ENCODE results near the gene CECR2.
"Not testable (repeated sequence)": the region's sequence is repeated elsewhere in the genome, so short reads cannot be mapped to it uniquely, and the experiment has no call there.

The CECR2 gene

GRCh38 chr22:17484608-17485007 lies 115.3 kb downstream of the CECR2 start:
- intact Hi-C loops (cut with DNase I) = no loop called here
- no peak for DNase-seq

DNA sequence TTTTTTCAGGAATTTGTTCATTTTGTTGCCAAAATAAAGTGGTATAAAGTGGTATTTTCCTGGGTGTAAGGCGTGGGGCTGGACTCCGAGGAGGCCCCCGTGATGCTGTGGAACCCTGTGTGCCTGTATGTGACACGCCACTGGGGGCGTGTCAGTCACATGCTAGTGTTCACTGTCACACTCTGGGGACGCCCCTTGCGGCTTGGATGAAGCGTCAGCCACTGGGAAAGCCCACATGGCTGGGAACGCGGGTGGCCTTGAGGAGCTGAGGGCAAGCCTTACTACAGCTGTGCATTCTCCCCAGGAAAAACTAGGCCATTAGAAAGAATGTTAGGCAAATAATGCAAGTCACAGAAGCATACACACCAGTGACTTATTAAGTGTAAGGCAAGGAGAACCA lies 117.1 kb downstream of the CECR2 start:
- DNase-seq = peak in 18 of 42 donors; percentile 12 to 63 (median 37)
- intact Hi-C loops (cut with DNase I) = no loop called here

DNA sequence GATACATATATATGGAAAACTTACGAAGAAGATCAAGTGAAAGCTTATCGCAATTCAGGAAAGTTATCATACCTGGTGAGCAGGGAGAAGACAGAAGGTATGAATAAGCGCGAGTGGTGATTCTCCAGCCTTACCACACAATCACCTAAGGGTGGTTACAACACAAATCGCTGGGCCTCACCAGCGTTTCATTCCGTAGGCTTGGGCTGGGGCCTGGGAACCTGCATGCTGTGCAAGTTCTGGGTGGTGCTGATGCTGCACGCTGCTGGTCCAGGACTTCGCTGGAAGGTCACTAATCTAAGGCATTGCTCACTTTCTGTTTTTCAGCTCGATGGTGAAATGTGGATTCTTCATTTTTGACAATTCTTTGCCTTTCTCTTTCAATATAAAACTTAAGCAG lies 117.5 kb downstream of the CECR2 start:
- intact Hi-C loops (cut with DNase I) = no loop called here

GRCh38 chr22:17489101-17489500 lies 119.8 kb downstream of the CECR2 start:
- intact Hi-C loops (cut with DNase I) = no loop called here
- DNase-seq = no peak

More for the DNA sequence above, 117.5 kb downstream of the CECR2 start:
- no peak for DNase-seq

DNA sequence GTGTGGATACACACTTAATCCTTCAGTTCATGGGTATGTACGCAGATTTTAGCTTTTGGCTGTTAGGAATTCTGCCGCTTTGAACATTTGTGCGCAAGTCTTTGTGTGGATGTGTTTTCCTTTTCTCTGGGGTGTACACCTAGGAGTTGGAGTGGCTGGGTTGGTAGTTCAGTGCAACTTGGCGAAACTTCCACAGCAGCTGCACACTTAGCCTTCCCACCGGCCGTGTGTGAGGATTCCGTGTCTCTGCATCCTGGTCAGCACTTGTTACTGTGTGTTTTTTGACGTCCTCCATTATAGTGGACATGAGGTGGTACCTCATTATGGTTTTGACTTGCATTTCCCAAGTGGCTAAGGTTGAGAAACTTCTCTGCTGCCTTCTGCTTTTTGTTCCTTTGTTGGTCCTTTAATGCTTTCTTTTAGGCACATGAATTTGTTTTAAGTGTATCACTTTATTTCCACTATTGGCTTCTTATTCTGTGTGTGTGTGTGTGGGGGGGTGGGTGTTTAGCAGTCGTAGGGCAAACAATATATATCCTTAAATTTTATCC lies 121.9 kb downstream of the CECR2 start:
- intact Hi-C loops (cut with DNase I) = loop anchor here (10.0 kb wide), 1 partner anchor 56 kb away; no protein-coding TSS in a partner anchor
- DNase-seq = no peak

- intact Hi-C loops (cut with DNase I) = loop anchor here (10.0 kb wide), 1 partner anchor 57 kb away; no protein-coding TSS in a partner anchor
- peak in 25 of 42 donors; percentile 13 to 71 (median 35) for DNase-seq
Measured at GRCh38 chr22:17492247-17492646, 123.0 kb downstream of the CECR2 start.

- DNase-seq = no peak
- intact Hi-C loops (cut with DNase I) = loop anchor here (10.0 kb wide), 1 partner anchor 59 kb away; no protein-coding TSS in a partner anchor
Measured at GRCh38 chr22:17493419-17493981, 124.2 kb downstream of the CECR2 start.

GRCh38 chr22:17496841-17497240 lies 127.6 kb downstream of the CECR2 start:
- intact Hi-C loops (cut with DNase I) = loop anchor here (10.0 kb wide), 1 partner anchor 62 kb away; no protein-coding TSS in a partner anchor
- DNase-seq = no peak

DNA sequence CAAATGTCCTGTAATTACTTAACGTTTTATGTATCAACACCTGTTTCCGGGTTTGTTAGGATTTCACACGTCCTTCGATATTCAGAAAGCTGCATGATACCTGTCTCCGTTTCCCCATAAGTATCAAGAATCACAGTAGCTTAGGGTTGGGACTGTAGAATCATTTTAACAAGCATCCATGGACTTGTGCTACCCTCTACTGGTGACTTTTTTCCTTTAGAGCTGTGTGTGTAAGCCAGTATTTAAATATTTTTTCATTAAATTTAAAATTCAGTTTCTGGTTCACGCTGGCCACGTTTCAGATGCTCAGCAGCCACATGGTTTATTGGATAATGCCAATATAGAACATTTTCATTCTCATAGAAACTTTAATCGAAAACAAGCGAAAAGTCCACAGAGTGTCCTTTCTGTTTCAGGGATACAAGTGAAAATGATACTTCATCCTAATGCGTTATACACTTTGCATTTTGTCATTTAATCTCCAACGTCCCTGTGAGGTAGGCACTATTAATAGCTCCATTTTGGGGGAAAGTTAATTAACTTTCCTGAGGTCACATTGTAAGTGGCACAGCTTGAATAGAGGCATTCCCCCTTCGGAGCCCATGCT lies 132.5 kb downstream of the CECR2 start:
- intact Hi-C loops (cut with DNase I) = loop anchor here (5.0 kb wide), 2 partner anchors 134 to 334 kb away; partner anchors contain the start of gene CECR2
- peak in 20 of 42 donors; percentile 5 to 79 (median 40) for DNase-seq

- no peak for DNase-seq
- intact Hi-C loops (cut with DNase I) = no loop called here
Measured at GRCh38 chr22:17508110-17508509, 138.8 kb downstream of the CECR2 start.

DNA sequence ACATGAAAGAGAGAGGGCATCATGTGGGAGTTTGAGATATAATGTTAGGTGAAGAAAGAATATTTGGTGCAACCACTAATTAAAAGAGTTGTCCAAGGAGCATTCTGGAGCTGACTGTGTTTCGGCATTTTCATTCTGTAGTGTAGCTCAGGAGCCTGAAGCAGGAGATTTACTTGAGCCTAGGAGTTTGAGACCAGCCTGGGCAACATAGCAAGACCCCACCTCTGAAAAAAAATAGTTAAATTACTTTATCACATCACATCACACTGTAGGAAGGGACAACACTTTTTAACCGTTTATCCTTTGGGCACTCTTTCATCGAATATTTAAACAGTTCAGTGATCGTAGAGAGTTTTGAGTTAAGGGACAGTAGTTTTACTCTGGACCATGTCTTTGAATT lies 143.7 kb downstream of the CECR2 start:
- no peak for DNase-seq
- intact Hi-C loops (cut with DNase I) = no loop called here

- intact Hi-C loops (cut with DNase I) = no loop called here
- no peak for DNase-seq
Measured at GRCh38 chr22:17513612-17514011, 144.4 kb downstream of the CECR2 start.

GRCh38 chr22:17514084-17514483 lies 144.8 kb downstream of the CECR2 start:
- DNase-seq = no peak
- intact Hi-C loops (cut with DNase I) = no loop called here

DNA sequence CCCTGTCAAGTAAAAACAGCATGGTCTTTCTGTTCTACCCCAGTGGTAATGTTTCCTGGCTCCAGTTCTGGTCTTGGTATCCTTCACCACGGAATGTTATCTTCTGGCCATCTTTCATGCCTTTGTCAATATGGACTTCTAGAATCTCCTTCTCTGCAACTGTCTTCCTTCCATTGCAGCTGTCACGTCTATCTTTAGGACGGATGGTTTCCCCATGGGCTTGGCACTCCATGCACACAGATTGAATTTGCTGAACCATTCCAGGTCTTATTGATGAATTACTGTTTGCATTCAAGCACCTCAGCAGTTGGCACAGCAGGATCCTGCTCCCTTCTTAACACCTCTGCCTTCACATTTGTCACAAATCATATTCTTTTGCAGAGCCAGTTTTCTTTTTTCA lies 149.1 kb downstream of the CECR2 start:
- intact Hi-C loops (cut with DNase I) = no loop called here
- no peak for DNase-seq

DNA sequence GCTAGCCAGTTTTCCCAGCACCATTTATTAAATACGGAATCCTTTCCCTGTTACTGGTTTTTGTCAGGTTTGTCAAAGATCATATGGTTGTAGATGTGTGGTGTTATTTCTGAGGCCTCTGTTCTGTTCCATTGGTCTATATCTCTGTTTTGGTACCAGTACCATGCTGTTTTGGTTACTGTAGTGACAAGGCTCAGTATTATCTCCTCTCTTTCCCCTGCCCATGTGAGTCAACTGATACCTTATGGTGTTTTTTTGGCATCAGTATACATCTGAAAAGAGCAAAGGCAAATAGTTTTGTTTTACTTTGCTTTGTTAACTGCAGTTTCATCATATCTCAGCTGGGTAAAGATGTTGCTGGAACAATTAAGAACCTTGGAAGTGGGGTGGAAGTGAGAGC lies 152.7 kb downstream of the CECR2 start:
- DNase-seq; intact Hi-C loops (cut with DNase I): not testable (repeated sequence)

DNA sequence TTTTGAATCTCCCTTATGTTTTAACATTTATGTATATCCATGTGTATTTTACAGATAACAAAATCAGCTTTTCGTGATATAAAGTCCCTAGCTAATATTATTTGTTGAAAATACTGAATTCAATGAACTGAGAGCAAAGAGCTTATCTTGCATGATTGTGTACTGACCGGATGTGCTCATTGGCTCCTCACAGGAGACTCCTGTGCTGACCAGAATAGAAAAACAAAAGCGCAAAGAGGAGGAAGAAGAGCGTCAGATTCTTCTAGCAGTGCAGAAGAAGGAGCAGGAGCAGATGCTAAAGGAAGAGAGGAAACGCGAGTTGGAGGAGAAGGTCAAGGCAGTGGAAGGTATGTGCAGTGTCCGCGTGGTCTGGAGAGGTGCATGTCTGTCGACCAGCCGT lies 154.7 kb downstream of the CECR2 start:
- DNase-seq = no peak
- intact Hi-C loops (cut with DNase I) = no loop called here

GRCh38 chr22:17536269-17536668 lies 167.0 kb downstream of the CECR2 start:
- intact Hi-C loops (cut with DNase I) = no loop called here
- DNase-seq = peak in 33 of 42 donors; percentile 5 to 79 (median 39)

DNA sequence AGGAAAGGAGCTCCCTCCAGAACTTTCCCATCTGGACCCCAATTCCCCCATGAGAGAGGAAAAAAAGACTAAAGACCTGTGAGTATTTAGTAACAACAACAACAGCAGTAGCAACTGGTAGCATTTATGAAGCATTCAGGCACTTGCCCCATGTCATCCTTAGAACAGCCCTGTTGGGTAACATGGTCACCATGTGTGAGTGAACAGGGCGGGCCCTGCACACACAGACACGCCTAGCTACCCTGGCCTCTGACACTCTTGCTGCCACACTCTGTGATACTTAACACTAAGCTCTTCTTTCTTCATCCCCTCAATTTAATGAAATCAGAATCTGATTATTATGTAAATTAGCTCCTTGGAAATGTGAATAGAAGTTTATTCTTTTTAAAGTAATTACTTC lies 167.9 kb downstream of the CECR2 start:
- intact Hi-C loops (cut with DNase I) = no loop called here
- no peak for DNase-seq

DNA sequence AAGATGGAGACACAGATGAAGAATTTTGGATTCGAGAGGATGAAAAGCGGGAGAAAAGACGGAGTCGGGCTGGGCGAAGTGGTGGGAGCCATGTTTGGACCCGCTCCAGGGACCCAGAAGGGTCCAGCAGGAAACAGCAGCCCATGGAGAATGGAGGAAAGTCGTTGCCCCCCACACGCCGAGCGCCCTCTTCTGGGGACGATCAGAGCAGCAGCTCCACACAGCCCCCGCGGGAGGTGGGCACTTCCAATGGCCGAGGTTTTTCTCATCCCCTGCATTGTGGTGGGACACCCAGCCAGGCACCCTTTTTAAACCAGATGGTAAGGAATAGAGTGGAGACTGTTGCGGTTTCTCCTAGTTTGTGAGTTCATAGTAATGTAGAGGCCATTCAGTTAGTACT lies 171.2 kb downstream of the CECR2 start:
- no peak for DNase-seq
- intact Hi-C loops (cut with DNase I) = no loop called here

- DNase-seq = no peak
- intact Hi-C loops (cut with DNase I) = no loop called here
Measured at GRCh38 chr22:17541476-17541875, 172.2 kb downstream of the CECR2 start.

- intact Hi-C loops (cut with DNase I) = no loop called here
- no peak for DNase-seq
Measured at GRCh38 chr22:17542452-17542851, 173.2 kb downstream of the CECR2 start.
